ENCODE data around the gene NOTUM.

The NOTUM gene

GRCh38 chr17:81976332-81977210 lies 15.6 kb upstream of the NOTUM start:
- no peak for DNase-seq

DNA sequence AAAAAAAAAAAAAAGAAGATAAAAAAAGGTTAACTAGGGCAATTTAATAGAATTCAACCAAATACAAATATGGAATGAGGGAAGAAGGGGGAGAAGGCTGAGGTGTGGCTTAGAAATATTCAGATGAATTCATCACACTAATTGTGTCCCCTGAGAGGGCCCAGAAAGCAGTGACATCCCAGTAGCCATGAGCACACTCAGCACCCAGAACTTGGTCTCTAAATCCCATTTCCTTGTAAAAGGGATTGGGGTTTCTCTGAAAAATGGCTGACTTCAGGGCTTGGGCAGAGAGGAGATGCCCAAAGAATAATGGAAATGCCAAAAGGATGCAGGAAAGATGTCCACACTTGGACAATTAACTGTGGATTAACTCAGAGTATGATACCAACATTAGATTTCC lies 12.4 kb upstream of the NOTUM start:
- no peak for DNase-seq

- DNase-seq, result no peak
Measured at GRCh38 chr17:81968850-81969812, 8.1 kb upstream of the NOTUM start.

- DNase-seq, result no peak
Measured at GRCh38 chr17:81968396-81968745, 7.4 kb upstream of the NOTUM start.

DNA sequence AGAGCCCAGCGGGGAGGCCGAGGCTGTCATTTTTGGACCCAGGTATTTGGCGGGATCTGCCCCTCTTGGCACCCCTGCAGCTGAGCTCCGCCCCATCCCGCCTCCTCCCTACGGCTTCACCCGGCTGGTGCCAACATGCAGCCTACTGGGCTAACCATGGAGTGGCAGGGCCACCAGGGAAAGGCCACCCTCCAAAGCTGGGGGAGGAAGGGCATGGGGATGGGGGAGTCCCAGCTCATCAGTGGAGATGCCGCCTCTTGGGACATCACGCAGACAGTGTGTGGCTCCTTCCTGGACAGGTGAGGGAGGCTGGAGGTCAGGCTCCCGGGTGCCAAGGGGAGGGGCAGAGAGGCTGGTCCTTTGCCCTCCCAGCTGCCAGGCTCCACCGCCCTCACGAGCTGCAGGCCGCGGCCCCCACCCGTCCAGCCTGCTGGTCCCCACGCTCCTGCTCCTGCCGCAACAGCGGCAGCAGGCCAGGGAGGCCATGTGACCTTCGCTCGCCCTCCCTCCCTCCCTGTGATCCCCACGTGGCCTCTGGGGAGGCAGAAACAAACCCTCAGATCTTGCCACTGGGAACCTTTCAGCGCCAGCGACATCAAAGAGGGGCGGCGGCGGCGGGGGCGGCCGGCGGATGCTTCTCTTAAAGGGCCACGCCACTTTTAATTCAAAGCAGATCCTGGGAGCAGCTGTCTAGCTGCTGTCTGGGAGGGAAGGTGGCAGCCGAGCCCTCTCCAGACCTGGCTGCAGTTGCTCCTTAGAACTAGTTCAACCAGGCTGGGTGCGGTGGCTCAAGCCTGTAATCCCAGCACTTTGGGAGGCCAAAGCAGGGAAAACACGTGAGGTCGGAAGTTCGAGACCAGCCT lies 6.8 kb upstream of the NOTUM start:
- peak; percentile 86 for DNase-seq

DNA sequence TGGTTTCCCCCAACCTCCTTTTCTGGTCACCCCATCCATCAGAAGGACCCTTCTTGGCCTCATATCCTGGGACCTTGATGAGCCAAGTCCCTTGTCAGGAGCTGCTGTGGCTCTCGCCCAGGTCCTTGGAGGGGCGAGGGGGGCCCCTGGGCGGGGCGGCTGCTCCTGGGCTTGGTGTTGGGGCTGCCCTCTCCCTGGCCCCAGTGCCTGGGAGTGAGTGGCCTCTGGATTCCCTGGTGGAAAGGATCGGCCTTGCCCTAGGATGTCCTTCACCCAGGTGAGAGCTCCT lies 6.2 kb upstream of the NOTUM start:
- no peak for DNase-seq

GRCh38 chr17:81966343-81967243 lies 5.6 kb upstream of the NOTUM start:
- no peak for DNase-seq

DNA sequence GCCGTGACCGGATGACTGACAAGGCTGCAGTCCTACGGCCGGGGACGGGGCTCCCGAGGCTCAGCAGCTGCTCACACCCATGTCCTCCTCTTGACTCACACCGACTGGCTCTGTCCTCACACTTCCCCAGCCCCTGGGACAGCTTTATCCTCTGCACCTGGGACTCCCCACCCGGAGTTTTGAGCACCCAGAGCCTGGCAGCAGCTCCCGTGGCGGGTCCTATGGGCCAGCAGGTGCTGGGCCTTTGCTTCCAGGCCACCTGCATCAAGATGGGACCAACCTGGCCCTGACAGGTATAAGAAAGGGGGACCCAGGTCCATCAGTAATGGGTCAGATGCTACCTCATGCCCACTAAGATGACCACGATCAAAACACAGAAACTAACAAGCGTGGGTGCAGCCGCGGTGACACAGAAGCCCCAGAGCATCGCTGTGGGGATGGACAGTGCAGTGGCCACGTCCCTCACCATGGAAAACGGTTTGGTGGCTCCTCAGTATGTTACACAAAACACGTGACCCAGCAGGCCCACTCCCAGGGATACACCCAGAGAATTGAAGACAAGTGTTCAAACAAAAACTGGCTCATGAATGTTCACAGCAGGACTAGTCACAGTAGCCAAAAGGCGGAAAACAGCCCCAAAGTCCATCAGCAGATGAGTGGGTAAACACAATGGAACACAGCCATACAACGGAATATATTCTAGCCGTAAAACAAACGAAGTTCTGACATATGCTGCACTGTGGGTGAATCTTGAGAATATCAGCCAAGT lies 3.3 kb upstream of the NOTUM start:
- DNase-seq, result no peak

DNA sequence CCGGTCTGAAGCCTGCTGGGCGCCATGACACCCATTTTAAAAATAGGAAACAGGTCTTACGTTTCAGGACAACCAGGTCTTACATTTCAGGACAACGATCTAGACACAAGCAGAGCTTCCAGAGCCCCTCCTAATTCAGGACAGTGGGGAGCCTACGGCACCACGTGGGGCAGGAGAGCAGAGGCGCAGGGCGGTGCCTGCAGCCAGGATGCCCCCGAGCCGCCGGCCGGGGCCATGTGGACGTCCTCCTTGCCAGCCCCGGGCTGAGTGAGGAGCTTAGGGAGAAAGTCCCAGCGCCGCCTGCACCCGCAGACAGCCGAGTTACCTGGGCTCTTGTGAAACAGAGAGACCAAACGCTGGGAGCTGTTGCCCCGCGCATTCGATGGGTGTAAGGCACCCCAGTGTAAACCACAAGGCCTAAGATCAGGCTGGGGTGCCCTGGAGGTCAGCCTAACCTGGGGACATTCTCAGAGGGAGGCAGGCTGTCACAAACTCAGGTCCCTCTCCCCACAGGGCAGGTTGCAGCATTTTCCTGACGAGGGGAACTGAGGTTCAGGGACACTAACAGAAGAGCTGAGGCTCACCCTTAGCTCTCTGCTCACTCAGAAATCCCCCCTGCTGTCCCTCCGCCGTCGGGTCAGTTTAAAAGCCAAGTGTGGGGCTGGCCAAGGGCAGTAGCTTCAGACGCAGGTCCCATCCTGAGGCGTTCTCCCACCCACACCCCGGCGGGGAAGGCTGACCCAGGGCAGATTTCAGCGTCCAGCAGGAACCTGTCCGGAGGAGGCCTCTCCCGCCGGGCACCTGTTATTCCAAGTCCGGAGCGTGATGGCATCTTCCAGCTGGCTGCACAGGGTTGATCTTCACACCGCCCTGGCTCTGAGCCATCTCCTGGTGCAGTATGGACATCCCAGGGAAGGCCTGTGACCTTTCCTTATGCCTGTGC lies 1.8 kb upstream of the NOTUM start:
- DNase-seq, result no peak

- no peak for DNase-seq
Measured at GRCh38 chr17:81961521-81962498, 823 bp upstream of the NOTUM start.

GRCh38 chr17:81960130-81960958 lies 643 bp downstream of the NOTUM start:
- DNase-seq, result no peak

DNA sequence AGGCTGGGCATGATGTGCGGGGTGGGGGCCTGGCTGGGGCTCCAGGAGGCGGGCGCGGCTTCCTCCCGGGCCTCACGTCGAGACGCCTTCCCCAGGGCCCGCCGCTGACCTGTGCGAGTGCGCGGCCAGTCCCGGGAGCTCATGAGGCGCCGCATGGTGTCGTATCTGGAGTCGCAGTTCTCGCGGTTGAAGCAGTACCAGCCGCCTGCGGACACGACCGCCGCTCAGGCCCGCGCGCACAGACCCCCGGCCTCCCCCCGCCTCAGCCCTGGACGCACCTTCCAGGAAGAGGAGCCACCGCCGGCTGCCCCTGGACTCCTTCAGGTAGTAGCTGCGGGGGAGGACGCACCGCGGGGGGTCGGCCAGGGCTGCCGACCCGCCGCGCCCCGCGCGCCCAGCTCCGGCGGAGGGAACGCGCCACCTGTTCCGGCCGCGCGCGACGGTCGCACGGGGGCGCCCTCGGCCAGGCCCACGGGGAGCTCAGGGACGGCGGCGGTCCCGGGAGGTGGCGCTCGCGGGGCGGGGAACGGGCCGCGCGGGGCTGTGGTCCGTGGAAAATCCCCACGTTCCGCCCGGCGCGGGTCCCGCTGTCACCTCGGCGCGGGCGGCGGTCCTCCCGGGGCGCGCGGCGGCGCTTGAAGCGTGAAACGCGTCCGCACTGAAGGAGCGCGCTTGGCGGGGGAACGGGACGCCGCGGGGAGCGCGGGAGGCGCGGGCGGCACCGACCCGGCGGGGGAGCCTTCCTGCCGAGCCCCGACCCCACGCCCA lies 1.4 kb downstream of the NOTUM start:
- peak; percentile 55 for DNase-seq

DNA sequence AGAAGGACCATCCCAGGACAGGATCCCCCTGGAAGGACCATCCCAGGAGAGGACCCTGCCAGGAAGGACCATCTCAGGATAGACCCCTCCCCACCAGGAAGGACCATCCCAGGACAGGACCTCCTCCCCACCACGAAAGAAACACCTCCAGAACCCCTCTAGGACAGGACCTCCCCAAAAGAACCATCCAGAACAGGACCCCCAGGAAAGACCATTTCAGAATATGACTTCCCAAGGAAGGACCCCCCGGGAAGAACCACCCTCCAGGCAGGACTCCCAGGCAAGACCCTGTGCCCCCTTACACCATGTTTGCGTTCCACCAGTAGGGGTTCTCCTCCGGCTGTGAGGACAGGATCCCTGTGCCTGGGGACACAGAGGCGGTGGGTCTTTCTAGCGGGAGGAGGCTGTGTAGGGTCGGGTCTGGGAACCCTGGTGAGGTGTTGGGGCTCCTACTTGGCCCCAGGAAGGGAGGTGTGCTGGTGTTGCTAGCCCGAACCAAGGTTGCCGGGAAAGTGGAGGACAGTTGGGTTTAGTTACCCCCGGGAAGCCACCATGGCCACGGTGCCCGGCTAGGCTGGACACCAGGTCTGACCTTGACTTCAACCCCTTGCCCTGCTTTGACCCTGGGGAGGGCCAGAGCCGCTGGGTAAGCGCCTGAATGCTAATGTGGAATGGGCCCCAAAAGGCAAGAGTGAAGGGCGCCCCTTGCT lies 2.2 kb downstream of the NOTUM start:
- no peak for DNase-seq

DNA sequence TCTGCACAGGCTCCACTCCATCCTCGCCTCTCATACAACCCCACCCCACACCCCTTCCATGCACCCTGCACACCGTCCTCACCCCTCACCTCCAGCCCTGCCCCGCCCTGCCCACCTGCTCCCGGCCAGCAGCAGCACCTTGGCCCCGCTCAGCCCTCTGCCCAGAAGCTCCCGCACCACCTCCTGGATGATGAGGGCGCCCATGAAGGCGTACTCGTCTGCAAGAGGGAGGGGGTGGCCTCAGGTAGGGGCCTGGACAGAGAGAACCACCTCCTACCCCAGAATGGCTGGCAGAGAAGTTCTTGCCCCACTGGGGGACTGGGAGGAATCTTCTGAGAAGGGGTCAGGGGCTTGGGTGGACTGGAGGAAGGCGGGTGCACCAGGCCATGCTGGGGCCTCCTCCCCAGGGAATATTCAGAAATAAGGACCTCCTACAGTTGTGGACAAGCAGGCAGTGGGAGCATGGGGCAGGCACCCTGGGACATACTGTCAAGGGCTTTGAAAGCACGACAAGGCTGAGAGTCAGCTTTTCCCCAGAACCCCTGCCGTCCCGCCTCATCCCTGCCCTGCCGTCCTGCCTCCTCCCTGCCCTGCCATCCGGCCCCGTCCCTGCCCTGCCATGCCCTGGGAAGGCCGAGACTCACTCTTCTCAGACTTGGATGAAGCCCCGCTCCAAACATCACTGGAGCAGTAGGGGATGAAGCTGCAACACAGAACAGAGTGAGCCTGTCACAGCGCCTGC lies 3.1 kb downstream of the NOTUM start:
- no peak for DNase-seq

Data from midbrain (tissue), 1 donor.